HG03097 (cell line): ENCODE measurements around the gene CDS1.
"Not testable (repeated sequence)": the region's sequence is repeated elsewhere in the genome, so short reads cannot be mapped to it uniquely, and the experiment has no call there.

Experiments used
- ATAC-seq: cut with Tn5 transposase; IDR thresholded peaks from one replicate; pipeline ENCODE4 v1.9.1; 2021; ENCODE audit not compliant: unreplicated experiment, low FRiP score

The CDS1 gene

GRCh38 chr4:84669201-84669600 is 86.3 kb downstream of the CDS1 start:
- ATAC-seq: no peak

GRCh38 chr4:84672177-84672576 is 89.2 kb downstream of the CDS1 start:
- no peak for ATAC-seq

GRCh38 chr4:84673475-84674240 is 90.7 kb downstream of the CDS1 start:
- ATAC-seq: no peak

GRCh38 chr4:84677093-84677492 is 94.2 kb downstream of the CDS1 start:
- no peak for ATAC-seq

- no peak for ATAC-seq
These were observed 95.1 kb downstream of the CDS1 start for GRCh38 chr4:84677995-84678394.

DNA sequence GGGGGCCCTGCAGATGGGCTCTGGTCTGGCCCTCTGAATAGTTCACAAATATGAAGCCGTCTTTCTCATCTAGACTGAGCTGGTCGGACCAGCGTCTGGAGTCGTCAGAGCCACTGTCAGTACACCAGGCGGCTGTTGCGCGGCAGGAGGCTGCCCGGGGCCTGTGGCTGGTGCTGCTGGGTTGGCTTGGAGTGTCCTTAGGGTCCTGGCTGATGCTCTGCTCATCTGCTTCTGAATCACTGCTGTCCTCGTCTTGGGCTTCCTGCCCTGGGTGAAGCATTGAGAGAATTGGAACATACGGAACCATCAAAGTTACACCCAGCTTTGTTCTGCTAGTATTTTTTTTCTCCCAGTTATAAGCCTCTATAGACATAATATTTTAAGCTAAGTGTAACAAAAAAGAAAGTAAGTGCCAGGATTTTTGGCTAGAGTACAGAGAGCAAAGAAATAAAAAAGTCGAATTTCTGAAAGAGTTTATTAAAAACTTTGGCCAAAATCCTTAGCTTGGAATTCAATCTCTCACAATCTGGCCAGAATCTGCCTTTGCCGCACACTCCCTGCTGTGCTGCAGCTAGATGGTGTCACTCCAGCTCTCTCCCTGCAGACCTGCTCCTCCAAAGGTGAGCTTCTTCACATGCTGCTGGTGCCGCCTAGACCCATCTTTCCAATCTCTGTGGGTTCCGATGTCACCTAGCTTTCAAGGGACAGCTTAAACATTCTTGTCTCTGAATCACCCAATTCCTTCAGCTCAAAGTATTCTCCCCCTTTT is 96.2 kb downstream of the CDS1 start:
- ATAC-seq: no peak

- ATAC-seq: no peak
These were observed 98.0 kb downstream of the CDS1 start for GRCh38 chr4:84680956-84681355.

DNA sequence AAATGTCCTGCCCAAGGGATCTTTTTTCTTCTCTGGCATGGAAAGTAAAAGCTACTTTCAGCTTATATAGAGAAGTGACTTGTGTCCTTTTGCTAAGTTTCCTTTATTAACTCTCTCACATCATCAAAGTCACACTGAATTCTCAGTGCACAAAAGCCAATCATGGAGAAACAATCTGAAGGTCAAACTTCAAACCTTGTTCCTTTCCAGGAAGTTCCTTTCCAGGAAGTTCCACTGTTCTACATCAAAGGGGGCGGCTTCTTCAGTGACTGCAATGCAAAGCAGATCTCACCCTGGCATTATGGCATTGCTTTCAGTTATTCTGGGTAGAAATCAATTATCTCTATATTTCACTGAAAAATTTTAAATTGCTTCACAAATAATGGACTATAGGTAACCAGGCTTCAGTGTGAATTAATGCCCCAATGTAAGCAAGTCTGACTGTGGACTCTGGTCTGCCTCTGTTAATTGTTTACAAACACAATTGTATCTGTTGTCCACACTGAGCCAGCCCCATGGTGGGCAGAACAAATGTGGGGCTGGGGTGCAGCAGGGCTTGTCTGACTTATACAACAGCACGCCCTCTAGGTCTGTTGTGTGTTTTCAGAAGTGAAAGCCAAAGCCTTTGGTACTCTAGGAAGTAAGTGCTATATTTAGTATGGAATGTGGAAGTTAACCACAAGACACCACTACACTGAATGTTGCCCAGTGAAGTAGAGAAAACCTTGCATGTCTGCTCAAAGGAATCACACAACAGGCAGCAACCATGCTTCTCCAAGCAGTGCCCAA is 98.8 kb downstream of the CDS1 start:
- no peak for ATAC-seq

DNA sequence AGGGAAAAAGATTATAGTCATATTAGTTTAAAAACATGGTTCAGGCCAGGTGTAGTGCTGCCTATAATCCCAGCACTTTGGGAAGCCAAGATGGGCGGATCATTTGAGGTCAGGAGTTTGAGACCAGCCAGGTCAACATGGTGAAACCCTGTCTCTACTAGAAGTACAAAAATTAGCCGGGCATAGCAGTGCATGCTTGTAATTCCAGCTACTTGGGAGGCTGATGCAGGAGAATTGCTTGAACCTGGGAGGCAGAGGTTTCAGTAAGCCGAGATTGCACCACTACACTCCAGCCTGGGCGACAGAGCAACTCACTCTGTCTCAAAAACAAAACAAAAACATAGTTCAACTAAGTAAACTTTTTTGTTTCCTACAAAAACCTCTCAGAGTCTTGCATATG is 99.7 kb downstream of the CDS1 start:
- ATAC-seq: not testable (repeated sequence)

- no peak for ATAC-seq
These were observed 100.3 kb downstream of the CDS1 start for GRCh38 chr4:84683064-84683850.

GRCh38 chr4:84684361-84684760 is 101.4 kb downstream of the CDS1 start:
- no peak for ATAC-seq

DNA sequence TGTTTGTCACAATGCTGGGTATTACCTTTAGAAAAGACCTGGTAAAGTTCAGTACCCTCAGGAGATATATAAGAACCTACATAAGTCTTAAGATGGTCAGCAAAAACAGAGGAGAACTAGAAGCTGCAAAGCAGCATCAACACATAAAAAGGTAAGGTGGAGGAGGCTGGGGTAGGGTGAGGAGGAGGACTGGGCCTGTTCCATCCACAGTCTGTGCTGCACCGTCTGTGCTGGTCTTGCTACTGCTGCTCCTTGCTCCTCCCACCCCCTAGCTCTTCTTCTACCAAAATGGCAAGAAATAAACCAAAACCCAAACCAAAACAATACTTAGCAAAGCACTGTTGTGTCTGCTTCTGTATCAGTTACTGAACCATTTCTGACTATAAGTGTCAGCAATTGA is 102.2 kb downstream of the CDS1 start:
- ATAC-seq: no peak

DNA sequence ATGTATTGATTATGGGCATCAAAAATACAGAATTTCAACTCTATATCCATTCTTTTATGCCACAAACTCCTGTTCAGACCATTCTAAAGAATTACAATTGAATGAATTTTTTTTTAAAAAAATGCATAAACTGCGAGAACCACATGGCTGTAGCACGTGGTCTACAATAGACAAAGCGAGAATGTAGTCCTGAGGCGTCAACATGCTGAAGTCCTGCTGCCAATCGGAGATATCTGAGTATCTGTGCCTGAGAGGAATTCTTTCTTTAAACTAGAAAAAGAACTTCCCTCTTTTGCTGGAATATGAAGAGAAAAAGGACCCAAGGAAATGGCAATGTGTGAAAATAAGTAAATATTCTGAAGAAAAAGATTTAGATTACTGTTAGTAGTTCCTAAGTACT is 105.7 kb downstream of the CDS1 start:
- ATAC-seq: no peak

DNA sequence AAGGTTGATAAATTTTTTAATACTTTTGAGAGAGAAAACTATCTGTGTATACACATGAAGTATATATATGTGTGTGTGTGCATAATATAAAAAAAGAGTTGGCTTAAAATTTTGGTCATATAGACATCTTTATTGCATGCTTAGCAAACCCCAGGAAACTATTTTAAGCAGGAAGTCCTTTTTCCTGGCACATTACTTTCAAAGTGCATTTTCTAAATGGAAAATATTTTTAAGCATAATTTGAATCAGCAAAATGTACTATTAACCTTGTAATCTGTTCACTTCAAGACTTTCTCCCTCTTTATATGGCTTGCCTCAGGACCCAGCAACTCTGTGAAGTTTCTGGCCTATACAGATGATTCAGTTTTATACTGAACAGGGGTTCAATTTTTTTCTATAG is 106.3 kb downstream of the CDS1 start:
- no peak for ATAC-seq

GRCh38 chr4:84690481-84690880 is 107.6 kb downstream of the CDS1 start:
- ATAC-seq: no peak

- no peak for ATAC-seq
These were observed 108.3 kb downstream of the CDS1 start for GRCh38 chr4:84691170-84691691.

DNA sequence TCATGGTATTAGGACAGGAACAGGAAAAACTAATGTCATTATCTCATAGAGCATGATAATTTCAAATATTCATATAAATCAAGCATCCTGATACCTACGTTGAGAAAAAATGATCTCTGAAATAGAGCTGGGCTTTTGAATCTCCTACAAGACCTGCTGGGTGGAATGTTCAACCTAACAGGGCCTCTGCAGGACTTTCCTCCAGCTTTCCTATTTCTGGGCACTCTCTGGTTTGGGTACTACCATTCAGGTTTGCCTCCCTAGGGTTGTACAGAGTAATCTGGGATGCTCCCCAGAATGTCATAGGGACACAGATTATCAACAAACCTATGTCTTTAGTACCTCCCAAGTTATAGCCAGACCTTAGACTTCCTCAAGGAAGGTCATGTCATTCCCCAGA is 108.9 kb downstream of the CDS1 start:
- ATAC-seq: no peak

- ATAC-seq: no peak
These were observed 114.2 kb downstream of the CDS1 start for GRCh38 chr4:84697159-84697558.

DNA sequence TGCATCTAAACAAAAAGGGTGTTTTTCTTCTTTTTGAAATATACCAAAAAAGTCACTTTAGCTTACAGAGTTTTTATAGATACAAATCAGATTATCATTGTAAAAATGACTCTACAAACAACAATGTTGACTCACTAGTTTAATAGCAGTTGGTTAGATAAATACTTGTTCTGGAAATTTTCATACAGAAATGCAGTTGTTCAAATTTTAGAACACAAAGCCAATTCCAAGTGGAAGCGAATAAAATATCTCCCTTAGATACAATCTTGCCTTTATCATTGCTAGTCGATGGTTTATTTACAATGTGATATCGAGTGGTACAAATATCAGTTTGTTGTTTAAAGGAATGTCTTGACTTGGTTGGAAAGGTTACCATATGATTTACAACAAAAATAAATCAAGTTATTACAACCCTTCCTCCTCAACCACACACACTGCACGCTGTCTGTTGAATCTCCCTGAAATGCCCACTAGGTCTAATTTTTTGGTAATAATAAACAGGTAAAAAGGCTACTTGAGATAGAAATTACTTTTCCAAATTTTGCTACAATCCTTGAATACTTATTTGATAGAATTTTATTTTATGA is 114.8 kb downstream of the CDS1 start:
- no peak for ATAC-seq
